Measurements from ENCODE around the gene CTNNA2.

CTNNA2 gene

DNA sequence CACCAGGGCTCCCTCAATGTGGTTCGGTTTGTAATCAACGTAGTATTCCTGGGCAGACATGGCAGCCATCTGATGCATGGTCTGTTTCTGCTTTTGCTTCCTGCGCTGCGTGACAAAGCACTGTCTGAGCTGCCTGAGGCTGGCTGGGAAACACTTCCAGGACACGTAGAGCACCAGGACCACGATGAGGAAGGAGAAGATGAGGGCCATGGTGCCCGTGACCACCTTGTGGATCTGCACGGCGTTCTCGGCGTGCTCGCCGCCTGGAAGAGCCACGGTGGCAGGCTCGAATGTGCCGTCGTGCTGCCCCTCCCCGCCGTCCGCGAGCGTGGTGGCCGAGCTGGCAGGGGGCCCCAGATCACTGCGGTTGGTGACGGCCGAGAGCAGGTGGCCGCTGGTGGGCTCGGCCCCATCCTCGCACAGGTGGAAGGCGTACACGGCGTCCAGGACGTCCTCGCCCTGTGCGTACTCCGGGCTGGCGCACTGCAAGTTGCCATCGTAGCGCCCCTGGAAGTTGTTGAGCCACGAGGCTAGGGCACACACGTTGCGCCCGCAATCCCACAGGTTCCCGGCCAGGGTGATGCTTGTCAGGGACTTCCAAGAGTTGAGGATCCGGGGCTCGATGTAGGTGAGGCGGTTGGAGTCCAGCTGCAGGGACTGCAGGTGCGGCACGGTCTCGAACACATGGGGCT lies 789.6 kb downstream of the CTNNA2 start:
- Histone ChIP-seq H2AFZ (ENCODE audit: low read length) (no peak overlapping the region), H2BK12ac (ENCODE audit: low read length) (peak overlapping the region; percentile 75), H3K4me2 (ENCODE audit: insufficient read depth, low read length, poor library complexity, severe bottlenecking) (peak overlapping the region; percentile 93), H2BK120ac (ENCODE audit: low read depth, low read length) (no peak overlapping the region), H3K18ac (ENCODE audit: low read length) (peak overlapping the region; percentile 93), H3K4ac (ENCODE audit: low read length) (no peak overlapping the region), H3K9me3 (replicated peaks in 1 of 2; ENCODE audit: control insufficient read depth in 2 of 2, insufficient read depth in 1 of 2, low read depth in 1 of 2, low read length in 2 of 2) (no peaks in the 10 kb centered on the region), H3K4me1 (ENCODE audit: control insufficient read depth in 2 of 2, insufficient read depth in 1 of 2, low read depth in 1 of 2, low read length in 2 of 2) (peaks cover 2 to 12% of the 10 kb centered on the region in 2 donors), H4K91ac (ENCODE audit: low read depth, low read length, poor library complexity) (no peak overlapping the region), H3K27me3 (ENCODE audit: control insufficient read depth in 3 of 3, insufficient read depth in 3 of 3, low read depth in 1 of 3, low read length in 3 of 3) (peaks cover 13 to 46% (median 45%) of the 10 kb centered on the region in 3 experiments), H3K9ac (ENCODE audit: low read depth, low read length, poor library complexity) (peak overlapping the region; percentile 71), H3K4me3 (ENCODE audit: low read length in 2 of 2) (peak overlapping the region in 1 of 2 donors; percentile 31), H3K14ac (ENCODE audit: low read length) (peak overlapping the region; percentile 95), H3K23ac (ENCODE audit: low read depth, low read length, poor library complexity) (peak overlapping the region; percentile 96), H3K27ac (replicated peaks; ENCODE audit: low read length) (no peak overlapping the region), H3K79me1 (ENCODE audit: low read depth, low read length) (no peaks in the 10 kb centered on the region), H2AK5ac (ENCODE audit: low read depth, low read length) (peak overlapping the region; percentile 64), H3K36me3 (replicated peaks in 1 of 2; ENCODE audit: control insufficient read depth in 2 of 2, insufficient read depth in 2 of 2, low read length in 2 of 2) (no peaks in the 10 kb centered on the region), H4K8ac (ENCODE audit: low read depth, low read length) (peak overlapping the region; percentile 53), H2BK15ac (ENCODE audit: low read length) (peak overlapping the region; percentile 94), H2BK5ac (ENCODE audit: low read length) (peak overlapping the region; percentile 91)
- no CpG with 5 or more reads among the region's 50 CpGs for WGBS, 2 donors (ENCODE audit: extremely low coverage in 2 of 2, insufficient read length in 2 of 2, insufficient replicate concordance in 1 of 2)
- no peak for DNase-seq (ENCODE audit: low spot score)

DNA sequence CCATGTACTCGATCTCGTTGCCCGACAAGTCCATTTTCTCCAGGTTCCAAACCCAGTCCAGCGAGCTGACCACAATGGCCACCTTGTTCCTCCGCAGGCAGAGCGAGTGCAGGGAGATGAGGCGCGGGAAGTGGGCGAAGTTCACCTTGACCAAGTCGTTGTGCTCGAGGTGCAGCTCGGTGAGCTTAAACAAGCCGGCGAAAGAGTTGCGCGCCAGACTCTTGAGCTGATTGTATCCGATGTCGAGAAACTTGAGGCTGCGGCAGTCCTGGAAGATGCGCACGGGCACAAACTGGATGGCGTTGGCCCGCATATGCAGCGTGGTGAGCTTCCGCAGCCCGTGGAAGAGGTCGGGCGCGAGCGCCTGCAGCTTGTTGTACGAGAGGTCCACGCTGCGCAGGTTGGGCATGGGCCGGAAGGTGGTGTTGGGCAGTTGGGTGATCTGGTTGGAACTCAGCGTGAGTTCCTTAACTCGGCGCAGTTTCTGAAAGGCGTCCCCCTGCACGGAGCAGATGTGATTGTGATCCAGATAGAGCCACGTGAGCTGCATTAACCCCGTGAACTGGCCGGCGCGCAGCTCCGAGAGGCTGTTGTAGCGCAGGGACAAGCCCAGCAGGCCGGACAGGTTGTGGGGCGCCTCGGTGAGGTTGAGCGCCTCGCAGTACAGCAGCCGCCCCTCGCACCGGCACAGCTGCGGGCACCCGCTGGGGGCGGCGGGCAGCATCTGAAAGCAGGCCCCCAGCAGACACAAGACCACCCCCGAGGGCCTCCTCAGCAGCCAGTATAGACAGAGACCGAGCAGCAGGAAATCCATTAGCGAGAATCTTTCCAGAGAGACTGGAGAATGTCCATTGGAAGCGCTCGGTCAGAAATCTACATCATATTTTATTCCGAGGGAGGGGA lies 790.4 kb downstream of the CTNNA2 start:
- no peak for DNase-seq (ENCODE audit: low spot score)
- Histone ChIP-seq H3K18ac (ENCODE audit: low read length) (peak overlapping the region; percentile 93), H2AK5ac (ENCODE audit: low read depth, low read length) (peak overlapping the region; percentile 32)

DNA sequence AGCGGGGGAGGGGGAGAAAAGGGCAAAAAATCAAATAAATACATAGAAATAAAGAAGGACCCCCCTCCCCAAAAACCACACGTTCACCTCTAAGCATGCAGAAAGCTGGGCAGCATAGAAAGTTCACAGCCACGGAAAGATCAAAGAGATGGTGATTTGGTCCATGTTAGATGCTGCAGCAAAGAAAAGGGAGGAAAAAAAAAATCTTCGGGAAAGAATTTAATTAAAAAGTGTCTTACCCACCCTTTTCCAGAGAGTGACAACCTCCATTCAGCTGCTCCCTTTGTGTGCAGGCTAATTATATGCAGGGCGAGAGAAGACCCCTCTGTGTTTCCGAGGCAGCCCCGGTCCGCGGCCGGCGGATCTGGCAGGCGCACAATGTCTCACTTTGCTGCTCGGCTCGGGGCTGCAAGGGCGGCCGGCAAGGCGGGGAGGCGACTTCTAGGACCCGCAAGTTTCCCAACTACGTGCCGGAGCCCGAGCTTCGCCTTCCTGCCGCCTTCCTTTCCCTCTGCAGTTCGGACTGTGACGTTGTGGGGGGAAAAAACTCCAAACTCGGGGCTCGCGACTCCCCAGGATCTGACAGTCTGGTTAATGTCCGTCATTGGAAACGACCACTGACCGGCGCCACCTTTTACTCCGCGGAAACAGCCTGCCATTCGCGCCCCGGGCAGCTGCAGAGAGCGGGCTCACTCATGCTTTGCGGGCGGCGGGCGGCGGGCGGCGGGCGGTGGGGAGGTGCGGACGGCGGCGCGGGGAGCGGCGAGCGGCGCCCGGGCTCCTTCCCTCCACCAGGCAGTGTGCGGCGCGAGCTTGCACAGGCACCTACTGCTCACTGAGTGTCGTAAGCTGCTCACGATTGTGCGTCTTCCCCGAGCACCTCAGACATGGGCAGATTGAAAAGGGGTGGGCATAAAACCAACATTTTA lies 791.3 kb downstream of the CTNNA2 start, which contains the start of gene LRRTM1:
TSS of gene LRRTM1 (minus strand) at position 844 of the 929 bp plus-strand sequence. CDS start 933 bp downstream, outside the sequence.
- no peak within 1 kb of the TSS for H2BK15ac ChIP-seq (ENCODE audit: low read length)
- peak within 1 kb of the TSS; percentile 75 for H2BK12ac ChIP-seq (ENCODE audit: low read length)
- no peaks in the 10 kb centered on the region for H3K79me1 ChIP-seq (ENCODE audit: low read depth, low read length)
- H3K27me3 ChIP-seq (ENCODE audit: control insufficient read depth in 3 of 3, insufficient read depth in 3 of 3, low read depth in 1 of 3, low read length in 3 of 3) = peaks cover 13 to 47% (median 44%) of the 10 kb centered on the region in 3 experiments
- WGBS, 2 donors (ENCODE audit: extremely low coverage in 2 of 2, insufficient read length in 2 of 2, insufficient replicate concordance in 1 of 2) = no CpG with 5 or more reads among the region's 64 CpGs
- H3K4me3 ChIP-seq (ENCODE audit: low read length in 2 of 2) = peak within 1 kb of the TSS; percentile 61 to 78
- no peaks in the 10 kb centered on the region for H3K36me3 ChIP-seq (replicated peaks in 1 of 2; ENCODE audit: control insufficient read depth in 2 of 2, insufficient read depth in 2 of 2, low read length in 2 of 2)
- peak within 1 kb of the TSS; percentile 65 for H3K9ac ChIP-seq (ENCODE audit: low read depth, low read length, poor library complexity)
- H2AFZ ChIP-seq (ENCODE audit: low read length) = peak within 1 kb of the TSS; percentile 99
- no peak within 1 kb of the TSS for H2BK5ac ChIP-seq (ENCODE audit: low read length)
- H4K8ac ChIP-seq (ENCODE audit: low read depth, low read length) = no peak within 1 kb of the TSS
- H3K23ac ChIP-seq (ENCODE audit: low read depth, low read length, poor library complexity) = no peak within 1 kb of the TSS
- H3K4me1 ChIP-seq (ENCODE audit: control insufficient read depth in 2 of 2, insufficient read depth in 1 of 2, low read depth in 1 of 2, low read length in 2 of 2) = peaks cover 2 to 12% of the 10 kb centered on the region in 2 donors
- H3K14ac ChIP-seq (ENCODE audit: low read length) = no peak within 1 kb of the TSS
- no peak within 1 kb of the TSS for H3K4ac ChIP-seq (ENCODE audit: low read length)
- H4K91ac ChIP-seq (ENCODE audit: low read depth, low read length, poor library complexity) = no peak within 1 kb of the TSS
- H2BK120ac ChIP-seq (ENCODE audit: low read depth, low read length) = peak within 1 kb of the TSS; percentile 64
- H3K27ac ChIP-seq (replicated peaks; ENCODE audit: low read length) = no peak within 1 kb of the TSS
- no peak within 1 kb of the TSS for H2AK5ac ChIP-seq (ENCODE audit: low read depth, low read length)
- no peak for DNase-seq (ENCODE audit: low spot score)
- H3K9me3 ChIP-seq (replicated peaks in 1 of 2; ENCODE audit: control insufficient read depth in 2 of 2, insufficient read depth in 1 of 2, low read depth in 1 of 2, low read length in 2 of 2) = no peaks in the 10 kb centered on the region
- peak within 1 kb of the TSS; percentile 90 for H3K18ac ChIP-seq (ENCODE audit: low read length)
- peak within 1 kb of the TSS; percentile 93 for H3K4me2 ChIP-seq (ENCODE audit: insufficient read depth, low read length, poor library complexity, severe bottlenecking)

More for the DNA sequence above, 790.4 kb downstream of the CTNNA2 start:
- H3K4ac ChIP-seq (ENCODE audit: low read length) = no peak overlapping the region
- peak overlapping the region; percentile 94 for H2BK15ac ChIP-seq (ENCODE audit: low read length)
- H3K9ac ChIP-seq (ENCODE audit: low read depth, low read length, poor library complexity) = peak overlapping the region; percentile 71
- H3K14ac ChIP-seq (ENCODE audit: low read length) = peak overlapping the region; percentile 95
- H3K79me1 ChIP-seq (ENCODE audit: low read depth, low read length) = no peaks in the 10 kb centered on the region
- H3K36me3 ChIP-seq (replicated peaks in 1 of 2; ENCODE audit: control insufficient read depth in 2 of 2, insufficient read depth in 2 of 2, low read length in 2 of 2) = no peaks in the 10 kb centered on the region
- H4K91ac ChIP-seq (ENCODE audit: low read depth, low read length, poor library complexity) = no peak overlapping the region
- H2AFZ ChIP-seq (ENCODE audit: low read length) = peak overlapping the region; percentile 99
- H2BK120ac ChIP-seq (ENCODE audit: low read depth, low read length) = peak overlapping the region; percentile 64
- peaks cover 13 to 47% (median 45%) of the 10 kb centered on the region in 3 experiments for H3K27me3 ChIP-seq (ENCODE audit: control insufficient read depth in 3 of 3, insufficient read depth in 3 of 3, low read depth in 1 of 3, low read length in 3 of 3)
- peak overlapping the region; percentile 31 to 61 for H3K4me3 ChIP-seq (ENCODE audit: low read length in 2 of 2)
- no peak overlapping the region for H3K27ac ChIP-seq (replicated peaks; ENCODE audit: low read length)
- H2BK12ac ChIP-seq (ENCODE audit: low read length) = peak overlapping the region; percentile 75
- peak overlapping the region; percentile 96 for H3K23ac ChIP-seq (ENCODE audit: low read depth, low read length, poor library complexity)
- H2BK5ac ChIP-seq (ENCODE audit: low read length) = peak overlapping the region; percentile 91
- WGBS, 2 donors (ENCODE audit: extremely low coverage in 2 of 2, insufficient read length in 2 of 2, insufficient replicate concordance in 1 of 2) = no CpG with 5 or more reads among the region's 64 CpGs
- H3K4me1 ChIP-seq (ENCODE audit: control insufficient read depth in 2 of 2, insufficient read depth in 1 of 2, low read depth in 1 of 2, low read length in 2 of 2) = peaks cover 2 to 12% of the 10 kb centered on the region in 2 donors
- H3K4me2 ChIP-seq (ENCODE audit: insufficient read depth, low read length, poor library complexity, severe bottlenecking) = peak overlapping the region; percentile 93
- no peak overlapping the region for H4K8ac ChIP-seq (ENCODE audit: low read depth, low read length)
- H3K9me3 ChIP-seq (replicated peaks in 1 of 2; ENCODE audit: control insufficient read depth in 2 of 2, insufficient read depth in 1 of 2, low read depth in 1 of 2, low read length in 2 of 2) = no peaks in the 10 kb centered on the region
